HG02623 (cell line): ENCODE data around the gene YAP1.
"Not testable (repeated sequence)": the region's sequence is repeated elsewhere in the genome, so short reads cannot be mapped to it uniquely, and the experiment has no call there.

Experiments
- ATAC-seq: cut with Tn5 transposase; IDR thresholded peaks from one replicate; pipeline ENCODE4 v1.9.1; 2021; ENCODE audit warnings: moderate library complexity; ENCODE audit not compliant: unreplicated experiment

YAP1 gene

DNA sequence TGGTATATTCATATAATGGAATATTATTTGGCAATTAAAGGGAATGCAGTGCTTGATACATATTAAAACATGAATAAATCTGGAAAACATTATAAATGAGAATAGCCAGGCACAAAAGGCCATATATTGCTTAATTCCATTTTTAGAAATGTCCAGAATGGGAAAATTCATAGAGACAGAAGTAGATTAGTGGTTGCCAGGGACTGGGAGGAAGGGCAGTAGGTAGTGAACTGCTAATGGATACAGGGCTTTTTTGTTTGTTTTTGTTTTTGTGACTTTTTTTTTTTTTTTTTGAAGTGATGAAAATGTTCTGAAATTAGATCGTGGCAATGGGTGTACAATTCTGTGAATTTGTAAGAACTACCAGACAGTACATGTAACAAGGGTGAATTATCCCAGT lies 86.1 kb downstream of the YAP1 start:
- ATAC-seq = no peak

DNA sequence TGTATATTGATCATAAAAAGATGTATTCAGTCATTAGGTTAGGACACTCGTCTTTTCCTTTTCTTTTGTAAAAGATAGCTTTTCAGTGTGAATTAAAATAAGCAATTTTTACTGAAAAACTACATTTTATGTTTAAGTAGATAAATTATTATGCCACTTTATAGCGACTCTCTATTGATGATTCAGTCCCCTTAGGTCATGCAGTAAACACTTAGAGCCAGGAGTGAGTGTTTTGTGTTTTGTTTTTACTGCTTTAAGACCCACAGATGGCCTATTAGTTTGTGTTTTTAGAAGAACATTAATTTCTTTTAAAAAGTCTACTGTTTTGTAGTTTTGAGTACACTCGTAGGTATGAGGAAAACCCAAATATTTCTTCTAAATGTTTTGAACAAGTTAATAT lies 86.6 kb downstream of the YAP1 start:
- ATAC-seq = no peak

DNA sequence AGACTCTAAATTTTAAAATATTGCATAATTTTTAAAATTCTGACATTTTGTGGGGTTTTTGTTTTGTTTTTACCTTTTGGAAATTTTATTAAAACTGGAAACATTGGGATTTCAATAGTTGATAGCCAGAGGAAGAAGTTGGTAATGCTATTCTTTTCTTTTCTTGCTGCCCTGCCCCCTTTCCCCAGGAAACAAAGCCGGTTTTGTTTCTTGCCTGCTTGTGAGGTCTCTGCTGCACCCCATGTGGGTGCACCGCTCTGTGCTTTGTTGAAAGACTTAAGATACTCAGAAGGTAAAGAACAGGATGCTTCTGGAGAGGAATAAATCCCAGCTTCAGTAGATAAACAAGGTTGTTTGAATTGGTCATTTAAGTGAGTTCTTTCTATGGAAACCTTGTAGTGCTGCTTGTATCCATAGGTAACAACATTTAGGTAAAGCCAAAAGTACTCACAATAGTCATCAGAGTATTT lies 87.5 kb downstream of the YAP1 start:
- no peak for ATAC-seq

DNA sequence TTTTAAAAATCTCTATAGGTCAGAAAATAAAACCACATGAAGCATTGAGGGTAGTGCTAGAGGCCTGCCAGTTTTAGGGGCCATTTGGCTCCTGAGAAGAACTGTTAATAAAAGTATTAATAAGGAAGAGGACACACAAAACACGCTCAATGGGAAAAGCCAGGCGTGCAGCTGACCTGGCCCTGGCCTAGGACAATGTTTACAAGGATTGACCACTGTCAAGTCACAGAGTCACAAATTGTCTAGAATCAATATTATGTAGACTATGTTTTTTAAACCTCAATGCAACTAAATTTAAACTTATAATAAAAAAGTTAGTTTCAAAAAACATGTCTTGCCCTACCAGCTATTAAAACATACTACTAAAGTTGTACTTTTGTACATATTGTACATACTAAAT lies 89.4 kb downstream of the YAP1 start:
- no peak for ATAC-seq

DNA sequence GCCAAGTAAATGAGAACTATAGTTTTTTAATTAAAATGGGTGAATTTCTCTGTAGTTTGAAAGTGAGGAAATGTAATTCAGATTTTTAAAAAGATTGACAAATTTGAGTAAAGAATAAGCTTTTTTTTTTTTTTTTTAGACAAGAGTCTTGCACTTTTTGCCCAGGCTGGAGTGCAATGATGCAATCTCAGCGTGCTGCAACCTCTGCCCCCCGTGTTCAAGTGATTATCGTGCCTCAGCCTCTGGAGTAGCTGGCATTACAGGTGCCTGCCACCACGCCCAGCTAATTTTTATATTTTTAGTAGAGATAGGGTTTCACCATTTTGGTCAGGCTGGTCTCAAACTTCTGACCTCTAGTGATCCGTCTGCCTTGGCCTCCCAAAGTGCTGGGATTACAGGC lies 90.1 kb downstream of the YAP1 start:
- ATAC-seq = not testable (repeated sequence)

DNA sequence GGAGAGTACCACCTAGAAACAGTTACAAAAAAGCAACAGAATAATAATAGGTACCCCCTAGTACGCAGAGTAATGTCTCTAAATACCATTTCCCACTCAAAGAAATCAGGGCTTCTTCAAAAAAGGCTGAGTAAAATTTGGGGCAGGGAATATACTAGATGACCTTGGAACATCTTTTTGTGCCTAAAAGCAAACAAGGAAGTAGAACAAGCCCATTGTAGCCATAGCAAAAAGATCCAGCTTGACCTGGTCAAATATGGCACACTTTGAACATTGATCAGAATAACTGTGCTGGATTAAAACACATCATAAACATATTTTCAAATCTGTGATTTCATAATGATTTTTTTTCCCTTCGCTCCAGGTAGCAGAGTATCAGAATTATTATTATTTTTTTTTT lies 91.5 kb downstream of the YAP1 start:
- ATAC-seq = no peak

DNA sequence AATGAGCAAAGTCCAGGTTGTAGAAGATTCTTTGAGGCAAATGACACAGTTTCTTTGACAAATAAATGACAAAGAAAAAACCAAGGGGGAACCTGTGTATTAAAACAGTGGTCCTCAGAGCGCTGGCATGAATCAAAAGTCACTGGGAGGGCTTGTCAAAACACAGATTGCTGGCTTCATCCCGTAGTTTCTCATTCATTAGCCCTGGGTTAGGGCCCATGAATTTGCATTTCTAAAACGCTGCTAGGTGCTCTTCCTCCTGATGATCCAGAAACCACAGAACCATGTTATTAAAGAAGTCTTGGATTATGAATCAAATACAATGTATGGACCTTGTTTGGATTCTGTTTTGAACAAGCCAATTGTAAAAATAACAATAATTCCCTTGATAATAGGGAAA lies 92.7 kb downstream of the YAP1 start:
- ATAC-seq = no peak

DNA sequence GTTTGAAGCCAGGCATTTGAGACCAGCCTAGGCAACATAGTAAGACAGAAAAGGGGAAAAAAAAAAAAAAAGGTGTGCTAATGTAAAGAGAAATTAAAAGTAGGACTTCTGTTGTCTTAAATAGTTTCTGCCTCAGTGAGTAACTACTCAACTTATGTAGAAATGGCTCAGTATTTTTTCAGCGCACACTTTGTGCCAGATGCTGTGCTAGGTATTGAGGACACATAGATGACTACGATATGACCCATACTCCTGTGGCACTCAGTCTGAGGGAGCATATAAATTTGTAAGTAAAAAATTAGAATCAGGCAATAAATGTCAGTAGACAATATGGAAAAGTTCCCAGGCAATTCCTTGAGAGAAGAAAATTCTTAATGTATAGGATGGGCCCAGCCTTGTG lies 93.9 kb downstream of the YAP1 start:
- no peak for ATAC-seq

DNA sequence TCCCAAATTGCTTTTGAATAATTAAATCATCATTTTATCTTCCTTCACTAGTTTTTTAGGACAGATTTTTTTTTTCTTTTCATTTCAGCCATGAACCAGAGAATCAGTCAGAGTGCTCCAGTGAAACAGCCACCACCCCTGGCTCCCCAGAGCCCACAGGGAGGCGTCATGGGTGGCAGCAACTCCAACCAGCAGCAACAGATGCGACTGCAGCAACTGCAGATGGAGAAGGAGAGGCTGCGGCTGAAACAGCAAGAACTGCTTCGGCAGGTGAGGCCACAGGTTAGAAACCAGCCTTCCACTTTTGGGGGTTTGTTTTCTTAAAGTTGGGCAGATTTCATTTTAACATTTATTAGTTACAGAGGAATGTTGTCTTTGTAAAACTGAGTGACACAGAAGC lies 95.6 kb downstream of the YAP1 start:
- no peak for ATAC-seq

DNA sequence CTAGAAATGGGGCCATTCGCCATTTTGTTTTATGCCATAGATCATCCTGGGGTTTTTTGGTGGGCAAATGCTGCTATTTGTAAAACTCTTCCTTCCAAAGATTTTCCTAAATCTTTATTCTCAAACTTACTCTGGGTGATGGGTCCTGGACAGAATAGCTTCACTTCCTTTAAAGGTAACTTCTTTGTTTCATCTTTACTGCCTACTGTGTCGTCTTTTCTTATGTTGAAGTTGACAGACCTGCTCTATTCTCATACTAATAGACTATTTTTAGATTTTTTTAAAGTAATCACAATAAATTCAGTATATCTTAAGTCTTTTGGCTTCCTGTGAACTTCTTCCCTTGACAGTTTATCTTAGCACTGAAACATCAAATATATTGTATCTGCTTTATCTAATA lies 98.6 kb downstream of the YAP1 start:
- ATAC-seq = no peak

DNA sequence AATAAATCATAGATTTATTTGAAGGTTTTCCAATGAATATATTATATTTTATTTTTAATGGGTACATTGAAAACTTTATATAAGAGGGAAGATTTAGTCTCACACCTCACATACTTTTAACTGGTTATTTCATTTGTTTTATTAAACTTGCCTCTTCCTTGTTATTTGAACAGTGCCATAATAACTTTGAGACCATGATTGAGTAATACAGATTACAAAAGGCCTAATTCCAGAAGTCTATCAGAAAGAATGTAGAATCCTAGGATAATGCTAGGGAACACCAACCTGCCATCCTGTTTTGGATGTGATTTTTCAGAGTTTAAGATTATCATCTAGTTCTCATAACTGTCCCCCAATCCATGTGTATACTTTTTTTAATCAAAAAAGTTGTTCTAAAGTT lies 104.4 kb downstream of the YAP1 start:
- ATAC-seq = no peak

DNA sequence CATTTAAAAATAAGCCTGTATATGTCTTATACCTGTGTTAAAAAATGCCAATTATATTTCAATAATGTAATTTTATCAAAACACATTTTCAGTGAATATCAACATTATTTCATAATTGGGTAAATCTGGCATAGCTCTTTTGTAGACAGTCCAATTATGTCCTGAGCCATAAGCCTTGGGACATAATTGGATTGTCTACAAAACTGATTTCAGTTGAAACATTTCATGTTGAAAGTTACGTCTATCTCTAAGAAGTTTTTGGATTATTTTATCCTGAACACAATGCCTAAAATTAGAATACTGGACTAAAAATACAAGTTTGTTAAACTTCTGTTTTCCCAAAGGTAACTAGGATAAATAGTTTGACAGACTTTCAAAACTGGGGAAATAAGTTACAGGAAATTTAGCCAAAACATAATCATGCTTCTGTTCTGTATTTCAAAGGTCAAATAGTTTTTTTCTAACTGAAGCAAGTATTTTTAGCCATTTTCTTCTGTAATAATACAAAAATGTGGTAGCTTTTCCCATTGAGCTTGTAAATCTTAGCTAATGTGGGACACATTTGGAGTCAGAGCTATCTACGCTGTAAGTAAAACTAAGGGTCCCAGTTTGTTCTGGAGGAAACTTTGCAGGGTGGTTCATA lies 106.3 kb downstream of the YAP1 start:
- no peak for ATAC-seq

DNA sequence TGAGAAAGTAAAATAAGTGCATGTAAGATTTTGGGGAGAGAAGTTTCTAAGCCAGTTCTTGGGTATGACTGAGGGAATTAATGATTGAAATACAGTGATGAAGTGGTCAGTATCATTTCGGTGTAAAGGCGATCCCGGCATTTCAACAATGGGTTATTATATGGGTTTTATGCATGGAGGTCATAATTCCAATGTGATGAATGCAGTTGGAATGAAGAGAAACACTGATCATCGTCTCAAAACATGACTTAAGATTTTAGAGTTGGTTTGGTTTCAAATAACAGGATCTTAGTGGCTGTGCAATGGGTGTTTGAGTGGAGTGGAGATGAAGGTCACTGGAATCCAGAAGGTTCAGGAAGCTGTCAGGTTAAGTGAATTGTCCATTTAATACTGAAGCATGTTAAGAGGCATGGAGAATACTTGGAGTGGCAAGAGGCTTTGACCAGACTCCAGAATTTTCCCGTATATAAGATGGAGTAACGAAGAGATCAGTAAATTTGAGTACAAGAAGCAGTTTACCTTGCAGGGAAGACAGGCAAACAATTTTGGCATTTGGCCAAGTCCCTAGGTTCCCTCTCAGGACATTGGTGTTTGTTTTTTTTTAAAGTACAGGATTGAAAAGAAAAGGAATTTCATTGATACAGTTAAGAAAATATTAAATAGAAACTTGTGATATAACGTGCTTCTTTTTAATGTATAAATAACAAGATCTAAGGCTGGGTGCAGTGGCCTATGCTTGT lies 110.7 kb downstream of the YAP1 start:
- ATAC-seq = no peak

DNA sequence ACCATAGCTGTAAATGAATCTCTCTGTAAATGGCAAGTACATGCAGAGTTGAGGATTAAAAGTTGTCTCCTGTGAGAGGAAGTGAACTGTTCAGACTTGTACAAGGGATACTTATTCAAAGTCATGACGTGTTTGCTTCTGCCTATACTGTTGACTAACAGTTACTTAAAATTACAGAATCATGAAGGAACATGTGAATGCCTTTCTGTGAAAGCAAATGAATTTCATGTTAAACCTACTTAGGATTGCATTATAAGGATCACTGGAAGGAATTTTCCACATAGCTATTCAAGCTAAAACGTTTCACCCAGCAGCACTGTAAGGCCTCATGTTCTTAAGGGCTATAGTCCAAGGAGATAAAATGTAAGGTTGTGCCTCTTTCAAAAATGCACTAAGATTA lies 113.6 kb downstream of the YAP1 start:
- ATAC-seq = no peak

DNA sequence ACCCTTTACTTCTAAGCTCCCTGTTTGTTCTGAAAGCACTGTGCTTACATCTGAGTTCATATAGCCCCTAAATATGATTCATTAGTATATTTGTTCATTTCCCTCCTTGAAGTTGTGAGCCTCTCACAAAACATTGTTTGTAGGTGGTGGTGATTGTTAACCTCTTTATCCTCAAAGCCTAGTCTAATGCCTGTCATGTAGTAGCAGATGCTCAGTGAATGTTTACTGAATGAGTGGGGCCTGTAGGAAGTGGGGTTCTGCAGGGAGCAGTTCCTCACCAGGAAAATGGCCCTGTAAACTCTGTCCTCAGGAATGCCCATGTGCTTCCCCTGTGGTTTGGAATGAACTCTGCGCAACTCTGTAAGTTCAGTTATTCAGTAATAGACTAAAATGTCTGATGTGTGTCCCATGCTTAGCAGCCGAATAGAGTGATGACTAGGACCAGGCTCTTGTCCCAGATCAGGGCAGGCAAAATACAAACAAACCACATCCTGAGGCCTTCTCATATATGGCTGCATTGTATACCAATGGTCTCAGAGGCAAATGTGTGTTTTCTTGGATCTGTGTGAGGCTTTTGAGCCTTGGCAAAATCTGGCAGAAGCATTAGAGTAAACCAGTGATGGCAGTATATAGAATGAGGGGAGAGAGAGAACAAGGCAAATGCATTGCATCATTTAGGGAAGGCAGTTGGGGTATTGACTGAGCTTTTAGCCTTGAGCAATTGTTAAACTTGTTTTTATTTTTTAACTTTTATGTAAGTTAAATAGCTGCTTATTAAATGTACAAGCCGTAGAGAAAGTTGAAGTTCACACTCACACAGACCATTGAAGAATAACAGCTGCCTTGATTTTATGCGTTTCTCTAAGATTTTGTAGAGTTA lies 115.7 kb downstream of the YAP1 start:
- no peak for ATAC-seq

DNA sequence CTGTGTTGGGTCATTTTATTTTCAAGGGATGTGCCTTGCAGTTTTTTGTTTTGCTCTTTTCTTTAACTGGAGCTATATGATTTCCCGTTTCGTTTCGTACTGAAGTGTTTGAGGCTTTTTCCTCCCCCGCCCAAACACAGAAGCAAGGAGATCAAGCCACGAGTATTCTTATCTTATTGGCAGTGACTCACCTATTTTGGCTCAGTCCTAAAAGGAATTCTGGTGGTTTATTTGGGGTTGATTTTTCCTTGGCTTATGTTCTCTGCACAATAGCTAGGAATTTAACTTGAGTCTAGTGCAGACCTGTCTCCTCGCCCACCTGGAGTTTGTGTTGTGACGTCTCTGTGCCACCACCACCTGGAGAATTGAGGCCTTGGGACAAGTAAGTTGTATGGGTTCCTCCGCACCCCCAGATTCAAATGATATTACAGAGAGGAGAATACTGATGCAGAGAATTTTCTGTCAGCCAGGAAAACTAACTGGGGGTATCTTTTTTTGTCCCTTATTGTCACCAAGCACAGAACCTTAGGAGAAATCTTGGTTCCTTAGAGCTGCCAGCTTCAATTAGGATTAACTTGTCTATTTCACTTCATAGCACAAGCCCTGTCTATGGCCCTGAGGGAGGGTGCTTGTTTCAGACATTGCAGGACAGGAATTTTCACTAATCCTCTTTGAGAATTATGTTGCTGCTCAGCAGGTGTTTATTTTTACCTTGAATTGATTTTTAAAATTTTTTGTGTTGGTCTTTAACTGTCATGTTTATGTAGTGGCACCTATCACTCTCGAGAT lies 116.6 kb downstream of the YAP1 start:
- no peak for ATAC-seq

DNA sequence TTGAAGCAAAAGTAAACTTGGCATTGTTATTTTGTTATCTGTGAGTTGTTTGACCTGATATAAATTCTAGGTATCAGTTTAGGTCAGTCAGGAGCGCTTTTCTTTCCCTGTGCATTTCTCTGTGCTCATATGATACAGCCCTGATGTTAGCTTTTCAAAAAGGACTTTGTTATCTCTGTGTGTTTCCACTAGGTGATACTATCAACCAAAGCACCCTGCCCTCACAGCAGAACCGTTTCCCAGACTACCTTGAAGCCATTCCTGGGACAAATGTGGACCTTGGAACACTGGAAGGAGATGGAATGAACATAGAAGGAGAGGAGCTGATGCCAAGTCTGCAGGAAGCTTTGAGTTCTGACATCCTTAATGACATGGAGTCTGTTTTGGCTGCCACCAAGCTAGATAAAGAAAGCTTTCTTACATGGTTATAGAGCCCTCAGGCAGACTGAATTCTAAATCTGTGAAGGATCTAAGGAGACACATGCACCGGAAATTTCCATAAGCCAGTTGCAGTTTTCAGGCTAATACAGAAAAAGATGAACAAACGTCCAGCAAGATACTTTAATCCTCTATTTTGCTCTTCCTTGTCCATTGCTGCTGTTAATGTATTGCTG lies 119.4 kb downstream of the YAP1 start:
- ATAC-seq = no peak

DNA sequence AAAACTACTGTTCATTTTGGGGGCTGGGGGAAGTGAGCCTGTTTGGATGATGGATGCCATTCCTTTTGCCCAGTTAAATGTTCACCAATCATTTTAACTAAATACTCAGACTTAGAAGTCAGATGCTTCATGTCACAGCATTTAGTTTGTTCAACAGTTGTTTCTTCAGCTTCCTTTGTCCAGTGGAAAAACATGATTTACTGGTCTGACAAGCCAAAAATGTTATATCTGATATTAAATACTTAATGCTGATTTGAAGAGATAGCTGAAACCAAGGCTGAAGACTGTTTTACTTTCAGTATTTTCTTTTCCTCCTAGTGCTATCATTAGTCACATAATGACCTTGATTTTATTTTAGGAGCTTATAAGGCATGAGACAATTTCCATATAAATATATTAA lies 119.9 kb downstream of the YAP1 start:
- no peak for ATAC-seq

DNA sequence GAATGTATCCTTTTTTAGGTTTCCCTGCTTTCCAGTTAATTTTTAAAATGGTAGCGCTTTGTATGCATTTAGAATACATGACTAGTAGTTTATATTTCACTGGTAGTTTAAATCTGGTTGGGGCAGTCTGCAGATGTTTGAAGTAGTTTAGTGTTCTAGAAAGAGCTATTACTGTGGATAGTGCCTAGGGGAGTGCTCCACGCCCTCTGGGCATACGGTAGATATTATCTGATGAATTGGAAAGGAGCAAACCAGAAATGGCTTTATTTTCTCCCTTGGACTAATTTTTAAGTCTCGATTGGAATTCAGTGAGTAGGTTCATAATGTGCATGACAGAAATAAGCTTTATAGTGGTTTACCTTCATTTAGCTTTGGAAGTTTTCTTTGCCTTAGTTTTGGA lies 120.7 kb downstream of the YAP1 start:
- ATAC-seq = no peak

DNA sequence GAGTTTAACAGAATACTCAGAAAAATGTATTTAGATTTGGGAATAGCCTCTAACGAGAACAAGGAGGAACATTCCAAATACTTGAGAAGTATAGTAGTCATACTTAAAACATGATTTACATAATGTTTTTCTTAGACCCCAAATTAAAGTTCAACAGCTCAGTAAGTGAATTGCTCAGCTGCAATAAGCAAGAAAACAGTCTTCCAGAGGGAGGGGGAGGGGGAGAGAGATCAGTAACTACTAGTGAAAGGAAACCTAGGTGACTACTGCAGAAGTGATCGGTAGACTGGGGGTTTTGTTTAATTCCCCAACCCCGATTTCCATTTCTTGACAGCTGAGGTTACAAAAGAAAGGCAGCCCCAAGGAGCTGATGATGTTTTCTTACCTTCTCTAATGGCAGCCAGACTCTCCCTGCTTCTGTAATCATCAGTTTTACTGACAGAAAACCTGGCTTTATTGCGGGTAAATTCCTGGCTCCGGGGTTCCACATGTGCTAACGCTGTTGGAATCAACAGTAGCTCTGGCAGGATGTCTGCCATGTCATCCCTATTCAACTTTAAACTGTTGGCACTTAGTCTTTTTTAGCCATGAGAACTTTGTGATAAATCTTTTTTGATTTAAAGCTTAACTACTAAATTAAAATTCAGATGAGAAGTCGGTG lies 124.7 kb downstream of the YAP1 start:
- ATAC-seq = no peak
